ENCODE data around the gene AMN.
"Not testable (repeated sequence)": the region's sequence is repeated elsewhere in the genome, so short reads cannot be mapped to it uniquely, and the experiment has no call there.

AMN gene

DNA sequence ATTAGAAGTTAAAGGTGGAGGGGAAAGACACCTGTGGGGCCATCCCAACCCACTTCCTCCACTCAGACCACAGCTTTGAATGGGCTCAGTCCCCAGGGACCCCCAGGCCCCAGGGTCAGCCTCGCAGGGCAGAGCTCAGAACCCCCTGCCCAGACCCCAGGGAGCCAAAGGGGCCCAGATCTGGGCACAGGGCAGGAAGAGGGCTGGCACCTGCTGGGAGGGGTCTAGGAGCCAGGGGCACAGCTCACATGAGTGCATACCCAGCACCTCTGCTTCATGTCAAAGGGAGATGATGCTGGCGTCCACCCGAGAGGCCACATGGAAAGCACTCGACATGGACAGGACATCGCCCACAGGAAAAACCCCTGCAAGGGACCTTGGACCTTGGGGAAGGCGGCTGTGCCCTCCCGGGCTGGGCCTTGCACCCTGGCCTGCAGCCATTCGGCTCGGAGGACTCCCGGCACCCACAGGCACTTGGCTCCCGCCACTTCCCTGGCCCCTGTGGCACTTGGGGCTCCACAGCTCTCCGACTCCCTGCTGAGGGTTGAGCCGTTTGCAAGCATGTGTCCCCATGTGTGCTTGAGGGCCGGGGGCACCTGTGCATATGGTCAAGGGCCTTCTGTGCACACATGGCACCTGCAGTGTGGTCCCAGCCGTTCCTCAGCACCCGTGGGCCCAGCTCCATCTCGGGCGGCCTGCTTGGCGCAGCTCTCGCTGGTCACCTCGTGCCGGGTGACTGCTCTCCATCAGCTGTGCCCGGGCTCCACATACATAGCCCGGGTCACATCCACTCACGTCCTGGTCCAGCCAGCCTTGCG is 7.8 kb upstream of the AMN start:
- no peak for DNase-seq

- no peak for DNase-seq
These were observed 7.0 kb upstream of the AMN start for GRCh38 chr14:102915292-102916110.

DNA sequence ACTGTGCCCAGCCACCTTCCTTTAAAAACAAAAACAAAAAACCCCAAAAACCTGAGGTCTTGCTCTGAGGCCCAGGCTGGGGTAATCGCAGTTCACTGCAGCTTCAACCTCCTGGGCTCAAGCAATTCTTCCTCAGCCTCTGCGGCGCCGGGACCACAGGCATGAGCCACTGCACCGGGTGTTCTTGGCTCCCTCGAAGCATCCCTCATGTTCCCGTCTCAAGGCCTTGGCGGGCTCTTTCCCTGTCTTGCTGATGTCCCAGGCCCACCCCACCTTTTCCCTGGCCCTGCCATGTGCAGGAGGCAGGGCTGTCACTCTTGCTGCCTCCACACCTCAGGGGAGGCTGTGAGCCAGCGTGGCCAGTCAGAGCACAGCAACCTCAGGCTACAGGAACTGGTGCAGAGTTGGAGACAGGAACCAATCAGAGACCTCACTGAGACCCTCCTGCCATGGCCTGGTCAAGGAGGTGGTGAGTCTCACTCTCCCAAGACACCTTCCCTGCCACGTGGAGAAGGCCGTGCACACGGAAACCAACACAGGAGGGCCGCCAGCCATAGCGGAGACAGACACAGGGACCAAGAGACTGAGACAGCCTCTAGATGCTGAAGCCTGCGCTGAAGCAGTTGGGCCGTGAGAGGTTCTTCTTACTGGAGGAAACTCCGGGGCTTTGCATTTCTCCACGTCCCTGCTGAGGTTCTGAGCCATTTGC is 6.0 kb upstream of the AMN start:
- DNase-seq, result no peak

- DNase-seq, result no peak
These were observed 5.4 kb upstream of the AMN start for GRCh38 chr14:102917056-102917385.

DNA sequence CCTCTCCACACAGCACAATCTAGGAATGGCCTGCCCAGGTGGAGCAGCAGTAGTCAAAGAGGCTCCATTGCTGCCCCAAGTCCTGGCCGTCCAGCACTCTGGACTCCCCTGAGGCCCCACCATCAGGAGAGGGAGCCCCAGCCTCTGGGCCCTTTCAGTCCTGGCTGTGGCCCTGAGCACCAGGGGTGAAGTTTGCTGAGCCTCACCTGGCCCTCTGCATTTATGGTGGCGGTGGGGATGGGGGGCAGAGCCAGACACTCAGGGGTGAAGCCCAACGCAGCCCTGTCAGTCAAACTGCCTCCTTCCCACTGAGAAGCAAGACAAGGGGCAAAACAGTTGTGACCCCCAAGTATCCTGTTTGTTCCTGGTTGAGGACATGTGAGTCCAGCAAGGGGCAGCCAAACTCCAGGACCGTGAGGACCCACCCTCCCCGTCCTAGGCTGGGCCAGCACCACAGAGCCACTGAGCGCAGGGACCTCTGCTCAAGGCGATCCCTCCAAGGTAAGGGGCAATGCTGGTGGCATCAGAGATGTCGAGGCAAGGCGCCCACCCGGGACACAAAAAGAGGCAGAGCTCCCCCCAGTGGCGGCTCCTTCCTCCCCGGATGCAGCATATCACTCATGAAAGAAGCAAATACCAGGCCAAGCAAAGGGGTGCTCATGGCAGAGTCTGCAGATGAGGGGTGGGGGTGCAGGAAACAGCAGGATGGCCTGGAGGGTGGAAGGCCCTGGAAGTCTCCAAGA is 4.8 kb upstream of the AMN start:
- DNase-seq, result peak; percentile 78 to 80

GRCh38 chr14:102918438-102918837 is 4.0 kb upstream of the AMN start:
- no peak for DNase-seq

DNA sequence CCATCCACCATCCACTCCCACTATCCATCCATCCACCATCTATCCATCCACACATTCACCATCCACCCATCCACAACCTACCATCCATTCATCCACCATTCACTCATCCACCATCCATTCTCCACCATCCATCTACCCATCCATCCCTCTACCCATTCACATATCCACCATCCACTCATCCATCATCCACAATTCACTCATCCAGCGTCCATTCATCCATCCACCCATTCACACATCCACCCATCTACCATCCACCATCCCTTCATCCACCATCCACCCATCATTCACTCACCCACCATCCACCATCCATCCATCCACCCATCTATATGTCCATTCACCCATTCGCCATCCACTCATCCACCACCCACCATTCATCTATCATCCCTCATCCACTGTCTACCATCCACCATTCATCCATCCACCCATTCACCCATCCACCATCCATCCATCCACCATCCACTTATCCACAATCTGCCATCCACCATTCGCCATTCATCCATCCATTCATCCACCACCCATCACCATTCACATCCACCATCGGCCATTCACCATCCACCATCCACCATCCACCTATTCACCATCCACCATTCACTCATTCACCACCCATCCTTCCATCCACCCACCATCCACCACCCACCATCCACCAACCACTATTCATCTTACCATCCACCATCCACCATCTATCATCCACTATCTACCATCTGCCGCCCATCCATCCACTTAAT is 2.0 kb upstream of the AMN start:
- no peak for DNase-seq

- DNase-seq, result no peak
These were observed 1.5 kb upstream of the AMN start for GRCh38 chr14:102920998-102921304.

DNA sequence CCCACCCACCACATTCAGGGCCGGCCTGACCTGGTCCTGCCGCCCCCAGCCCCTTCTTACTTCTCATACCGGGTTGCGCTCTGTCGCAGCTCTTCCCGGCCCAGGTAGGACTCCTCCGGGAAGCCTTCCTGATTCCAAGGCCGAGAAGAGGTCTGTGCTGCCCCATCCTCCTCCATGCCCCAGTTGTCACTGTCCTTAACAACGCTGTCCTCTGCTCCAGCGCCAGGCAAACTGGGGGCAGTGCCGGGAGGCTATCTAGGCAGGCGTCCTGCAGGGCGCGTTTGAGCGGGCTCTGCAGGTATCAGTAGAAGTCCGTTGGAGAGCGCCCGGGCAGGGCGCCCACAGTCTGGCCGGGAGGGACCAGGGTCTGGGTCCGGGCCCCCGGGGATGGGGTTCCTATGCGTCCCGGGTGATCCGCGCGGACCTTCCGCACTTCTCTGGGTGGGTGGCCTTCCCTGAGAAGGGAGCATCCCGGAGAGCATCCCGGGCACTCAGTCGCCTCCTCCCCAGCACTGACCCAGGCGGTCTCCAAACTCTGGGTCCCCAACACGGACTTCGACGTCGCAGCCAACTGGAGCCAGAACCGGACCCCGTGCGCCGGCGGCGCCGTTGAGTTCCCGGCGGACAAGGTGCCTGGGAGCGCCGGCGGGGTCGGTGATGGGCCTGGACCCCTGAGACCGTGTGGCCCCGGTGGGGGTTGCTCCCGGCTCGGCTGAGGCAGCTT is 900 bp downstream of the AMN start:
- no peak for DNase-seq

GRCh38 chr14:102923925-102924486 is 1.5 kb downstream of the AMN start:
- DNase-seq, result no peak

- no peak for DNase-seq
These were observed 2.4 kb downstream of the AMN start for GRCh38 chr14:102924632-102925588.

GRCh38 chr14:102925646-102926045 is 3.2 kb downstream of the AMN start:
- no peak for DNase-seq

DNA sequence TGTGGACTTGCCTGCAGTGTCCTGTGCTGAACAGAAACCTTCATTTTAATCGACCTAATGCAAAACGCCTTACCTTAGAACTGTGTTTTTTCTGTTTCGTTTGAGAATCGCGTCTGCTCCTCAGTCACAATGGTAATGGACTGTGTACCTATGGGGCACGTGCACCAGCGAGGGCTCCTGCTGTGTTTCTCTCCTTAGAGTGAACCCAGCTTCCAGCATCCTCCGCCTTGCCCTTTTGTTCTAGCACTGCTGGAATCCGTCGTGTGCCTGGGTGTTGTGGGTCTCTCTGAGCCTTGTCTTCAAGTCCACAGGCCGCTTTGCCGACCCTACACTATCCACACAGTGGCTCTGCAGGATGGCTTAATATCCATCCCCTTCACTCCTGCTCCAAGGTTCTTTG is 3.6 kb downstream of the AMN start:
- no peak for DNase-seq

DNA sequence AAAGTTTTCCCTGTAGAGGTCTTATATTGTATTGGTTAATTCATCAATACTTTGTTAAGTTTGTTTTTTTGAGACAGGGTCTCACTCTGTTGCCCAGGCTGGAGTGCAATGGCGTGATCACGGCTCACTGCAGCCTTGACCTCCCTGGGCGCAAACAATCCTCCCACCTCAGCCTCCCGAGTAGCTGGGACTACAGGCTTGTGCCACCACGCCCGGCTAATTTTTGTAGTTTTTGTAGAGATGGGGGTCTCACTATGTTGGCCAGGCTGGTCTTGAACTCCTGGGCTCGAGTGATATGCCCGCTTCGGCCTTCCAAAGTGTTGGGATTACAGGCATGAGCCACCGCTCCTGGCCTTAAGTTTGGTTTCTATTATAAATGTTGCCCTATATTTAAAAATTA is 4.4 kb downstream of the AMN start:
- not testable (repeated sequence) for DNase-seq

GRCh38 chr14:102927346-102927877 is 4.9 kb downstream of the AMN start:
- no peak for DNase-seq

- DNase-seq, result no peak
These were observed 5.5 kb downstream of the AMN start for GRCh38 chr14:102927878-102928411.

DNA sequence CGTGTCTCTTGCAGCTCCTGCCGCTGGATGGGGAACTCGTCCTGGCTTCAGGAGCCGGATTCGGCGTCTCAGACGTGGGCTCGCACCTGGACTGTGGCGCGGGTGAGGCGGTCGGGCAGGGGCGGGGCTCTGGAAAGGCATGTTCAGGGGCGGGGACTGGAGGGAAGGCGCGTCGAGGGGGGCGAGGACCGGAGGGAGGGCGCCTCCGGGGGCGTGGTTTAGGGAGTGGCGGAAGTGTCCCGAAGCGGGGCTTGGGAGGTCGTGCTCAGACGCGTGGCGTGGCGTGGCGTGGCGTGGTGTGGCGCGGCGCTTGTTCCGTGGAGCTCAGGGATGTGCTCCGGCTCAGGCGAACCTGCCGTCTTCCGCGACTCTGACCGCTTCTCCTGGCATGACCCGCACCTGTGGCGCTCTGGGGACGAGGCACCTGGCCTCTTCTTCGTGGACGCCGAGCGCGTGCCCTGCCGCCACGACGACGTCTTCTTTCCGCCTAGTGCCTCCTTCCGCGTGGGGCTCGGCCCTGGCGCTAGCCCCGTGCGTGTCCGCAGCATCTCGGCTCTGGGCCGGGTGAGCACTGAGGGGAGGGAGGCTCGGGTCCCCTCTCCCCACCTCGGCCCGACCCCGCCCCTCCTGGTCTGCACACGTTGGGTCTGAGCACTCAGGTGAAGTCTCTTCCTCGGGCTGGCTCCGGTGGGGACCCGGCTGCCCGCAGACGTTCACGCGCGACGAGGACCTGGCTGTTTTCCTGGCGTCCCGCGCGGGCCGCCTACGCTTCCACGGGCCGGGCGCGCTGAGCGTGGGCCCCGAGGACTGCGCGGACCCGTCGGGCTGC is 6.2 kb downstream of the AMN start:
- peak; percentile 77 for DNase-seq

- no peak for DNase-seq
These were observed 7.0 kb downstream of the AMN start for GRCh38 chr14:102929241-102930137.
